GM21529 (cell line): ENCODE measurements around the gene LY86.
"Not testable (repeated sequence)": the region's sequence is repeated elsewhere in the genome, so short reads cannot be mapped to it uniquely, and the experiment has no call there.

Experiments
- ATAC-seq: cut with Tn5 transposase; IDR thresholded peaks from one replicate; pipeline ENCODE4 v1.9.1; 2021; ENCODE audit not compliant: unreplicated experiment

The LY86 gene

GRCh38 chr6:6595025-6595424 is 6.5 kb downstream of the LY86 start:
- ATAC-seq: no peak

GRCh38 chr6:6595952-6596351 is 7.4 kb downstream of the LY86 start:
- ATAC-seq: no peak

- no peak for ATAC-seq
Observed at GRCh38 chr6:6596529-6597328, 8.2 kb downstream of the LY86 start.

GRCh38 chr6:6597682-6598081 is 9.2 kb downstream of the LY86 start:
- no peak for ATAC-seq

- no peak for ATAC-seq
Observed at GRCh38 chr6:6599468-6599873, 11.0 kb downstream of the LY86 start.

GRCh38 chr6:6600875-6601274 is 12.4 kb downstream of the LY86 start:
- no peak for ATAC-seq

GRCh38 chr6:6602262-6602661 is 13.7 kb downstream of the LY86 start:
- ATAC-seq: no peak

- ATAC-seq: no peak
Observed at GRCh38 chr6:6603317-6603716, 14.8 kb downstream of the LY86 start.

GRCh38 chr6:6604015-6604414 is 15.5 kb downstream of the LY86 start:
- no peak for ATAC-seq

GRCh38 chr6:6604566-6604965 is 16.0 kb downstream of the LY86 start:
- ATAC-seq: no peak

GRCh38 chr6:6605873-6606272 is 17.4 kb downstream of the LY86 start:
- no peak for ATAC-seq

GRCh38 chr6:6606391-6607030 is 18.0 kb downstream of the LY86 start:
- not testable (repeated sequence) for ATAC-seq

- no peak for ATAC-seq
Observed at GRCh38 chr6:6609450-6609849, 20.9 kb downstream of the LY86 start.

- peak; percentile 95 for ATAC-seq
Observed at GRCh38 chr6:6610031-6610591, 21.6 kb downstream of the LY86 start.

- no peak for ATAC-seq
Observed at GRCh38 chr6:6611486-6611885, 23.0 kb downstream of the LY86 start.

GRCh38 chr6:6612308-6612707 is 23.8 kb downstream of the LY86 start:
- ATAC-seq: no peak

- ATAC-seq: not testable (repeated sequence)
Observed at GRCh38 chr6:6613103-6613718, 24.7 kb downstream of the LY86 start.

- ATAC-seq: no peak
Observed at GRCh38 chr6:6614096-6614982, 25.8 kb downstream of the LY86 start.

- no peak for ATAC-seq
Observed at GRCh38 chr6:6614983-6615349, 26.4 kb downstream of the LY86 start.

GRCh38 chr6:6616656-6617055 is 28.1 kb downstream of the LY86 start:
- ATAC-seq: no peak
